HL-60 (cell line): ENCODE measurements around the gene PIK3R5.

ENCODE experiments used
- DNase-seq, 2 experiments: peaks; one replicate each; pipeline ENCODE4 v3.0.0-alpha.2; 2010 to 2020; ENCODE audit warnings: low read depth in 1 of 2, low spot score in 1 of 2
- H3K27ac ChIP-seq: fragments of 250-450 bp; sonication (Bioruptor Pico); replicated peaks from 2 replicates; pipeline ENCODE4 v1.5.1; 2020; ENCODE audit warnings: mild to moderate bottlenecking, moderate library complexity
- H3K27me3 ChIP-seq: fragments of 250-450 bp; sonication (Bioruptor Pico); 2 replicates; pipeline ENCODE4 v1.5.1; 2021; ENCODE audit warnings: mild to moderate bottlenecking, moderate library complexity; ENCODE audit not compliant: insufficient read depth, poor library complexity, severe bottlenecking
- H3K4me3 ChIP-seq: replicated peaks from 2 replicates; pipeline ENCODE4 v1.5.1; 2011; ENCODE audit warnings: mild to moderate bottlenecking, control low read depth, low read length; ENCODE audit not compliant: insufficient read depth
- CTCF ChIP-seq: IDR thresholded peaks from one replicate; pipeline ENCODE4 v1.5.1; 2011; ENCODE audit warnings: low read length, control low read depth, inconsistent platforms; ENCODE audit not compliant: insufficient read depth
- GABPA ChIP-seq: IDR thresholded peaks from 2 replicates; pipeline ENCODE4 v1.6.1; 2012; ENCODE audit warnings: low read depth
- POLR2AphosphoS5 ChIP-seq: IDR thresholded peaks from 2 replicates; pipeline ENCODE4 v1.6.1; 2012; ENCODE audit warnings: low read depth
- REST ChIP-seq: IDR thresholded peaks from 2 replicates; pipeline ENCODE4 v1.6.1; 2012; ENCODE audit warnings: low read depth; ENCODE audit not compliant: insufficient replicate concordance
- SPI1 ChIP-seq: IDR thresholded peaks from 2 replicates; pipeline ENCODE4 v1.6.1; 2012; ENCODE audit warnings: low read depth, mild to moderate bottlenecking, borderline replicate concordance

Gene PIK3R5

DNA sequence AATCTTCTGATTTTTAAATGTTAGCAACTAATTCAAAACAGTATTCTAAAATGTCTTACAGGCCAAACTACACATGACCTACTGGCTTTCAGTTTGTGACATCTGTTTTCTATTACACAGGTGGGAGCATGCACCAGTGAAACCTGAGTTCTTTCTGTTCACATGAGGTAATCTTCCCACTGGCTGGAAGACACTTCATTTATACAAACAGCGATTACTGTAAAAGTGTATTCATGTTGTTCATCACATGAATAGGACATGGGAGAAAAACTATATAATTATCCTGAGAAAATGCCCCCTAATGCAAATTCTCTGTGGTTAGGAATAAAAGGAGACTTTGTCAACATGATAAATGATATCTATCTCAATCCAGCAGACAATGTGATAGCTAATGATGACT, 11.1 kb upstream of the PIK3R5 start:
- no peak for DNase-seq
- Histone ChIP-seq H3K27ac (no peak overlapping the region), H3K4me3 (no peak overlapping the region), H3K27me3 (no peaks in the 10 kb centered on the region)
- no peak for TF ChIP-seq SPI1
- TF ChIP-seq REST, result no peak
- no peak for TF ChIP-seq CTCF
- TF ChIP-seq POLR2AphosphoS5, result no peak
- no peak for TF ChIP-seq GABPA

DNA sequence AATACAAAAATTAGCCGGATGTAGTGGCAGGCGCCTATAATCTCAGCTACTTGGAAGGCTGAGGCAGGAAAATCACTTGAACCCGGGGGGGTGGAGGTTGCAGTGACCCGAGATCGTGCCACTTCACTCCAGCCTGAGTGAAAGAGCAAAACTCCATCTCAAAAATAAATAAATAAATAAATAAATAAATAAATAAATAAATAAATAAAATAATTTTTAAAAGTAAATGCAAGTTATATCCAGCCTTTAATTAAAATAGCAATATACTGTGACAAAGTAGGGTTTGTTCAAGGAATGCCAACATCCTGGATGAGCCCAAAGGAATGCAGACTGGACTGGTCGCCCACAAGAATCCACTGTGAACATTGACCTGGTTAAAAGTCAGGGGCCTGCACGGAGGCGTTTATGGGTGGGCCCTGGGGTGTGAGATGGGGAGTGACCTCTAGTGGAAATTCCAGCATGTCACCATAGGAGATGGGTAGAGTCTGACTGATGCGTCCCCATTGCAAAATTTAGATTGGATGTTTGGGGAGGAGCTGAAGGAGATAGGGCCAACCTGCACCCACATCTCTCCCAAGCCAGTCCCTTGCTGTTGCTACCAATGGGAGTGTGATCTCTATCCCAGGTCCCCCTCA, 9.7 kb upstream of the PIK3R5 start:
- H3K27me3 ChIP-seq, result no peaks in the 10 kb centered on the region

More for the DNA sequence above, 9.7 kb upstream of the PIK3R5 start:
- no peak overlapping the region for H3K4me3 ChIP-seq
- TF ChIP-seq SPI1 (no peak), CTCF (no peak), REST (no peak), GABPA (no peak), POLR2AphosphoS5 (no peak)
- H3K27ac ChIP-seq, result no peak overlapping the region
- no peak for DNase-seq
